Transverse colon (tissue), 4 donors: ENCODE data around the gene ABCA12. TPM values are rescaled to one million over a fixed set of nuclear protein-coding genes. Genes with fewer than 3 reads are reported as not detected.

ENCODE experiments used
- DNase-seq: peaks from one replicate; pipeline ENCODE4 v3.0.0-alpha.2; 2019
- H3K27ac ChIP-seq, 4 donors: fragments of 200-600 bp; sonication (generic); 2 replicates each; pipeline ENCODE4 v1.5.1; 2016 to 2018; ENCODE audit warnings: inconsistent platforms in 4 of 4
- H3K27me3 ChIP-seq: fragments of 200-600 bp; sonication (generic); 2 replicates; pipeline ENCODE4 v1.5.1; 2017; ENCODE audit warnings: inconsistent platforms
- H3K36me3 ChIP-seq, 4 donors: fragments of 200-600 bp; sonication (generic); 2 replicates each; pipeline ENCODE4 v1.5.1; 2017 to 2019; ENCODE audit warnings: inconsistent platforms in 4 of 4
- H3K4me1 ChIP-seq, 4 donors: fragments of 200-600 bp; sonication (generic); 2 replicates each; pipeline ENCODE4 v1.5.1; 2017 to 2020; ENCODE audit warnings: inconsistent platforms in 4 of 4
- H3K4me3 ChIP-seq, 4 donors: fragments of 200-600 bp; sonication (generic); 1 replicate in 1 of 4; 2 replicates in 3 of 4; pipeline versions ENCODE4 v1.5.1 to v1.6.1; 2017 to 2019; ENCODE audit warnings: inconsistent platforms in 4 of 4
- H3K9me3 ChIP-seq, 2 donors: fragments of 200-600 bp; sonication (generic); 2 replicates each; pipeline ENCODE4 v1.5.1; 2017 to 2019; ENCODE audit warnings: inconsistent platforms in 2 of 2
- EP300 ChIP-seq: sonication (generic); formaldehyde crosslinking; IDR thresholded peaks from one replicate; pipeline ENCODE4 v1.6.1; 2017; ENCODE audit warnings: antibody characterized with exemption, low read depth
- POLR2A ChIP-seq: fragments of 450-650 bp; IDR thresholded peaks from one replicate; pipeline ENCODE4 v1.6.1; 2016; ENCODE audit warnings: antibody characterized with exemption, mild to moderate bottlenecking, moderate library complexity
- POLR2AphosphoS5 ChIP-seq, 3 donors: sonication (generic); formaldehyde crosslinking; IDR thresholded peaks; one replicate each; pipeline ENCODE4 v1.6.1; 2016; ENCODE audit warnings: antibody characterized with exemption in 3 of 3
- WGBS, 2 donors: methylation state at CpG; one replicate each; pipeline ENCODE4 v1.1.5; 2018; ENCODE audit warnings: low coverage in 1 of 2; 5-methylcytosine and 5-hydroxymethylcytosine counted together
- in situ Hi-C, 4 donors: fragments of 200-750 bp; cut with MboI; loops; one replicate each; pipeline versions ENCODE4 v1.15.0 to v1.15.1; 2017; ENCODE audit warnings: low sequenced_read_pairs in 3 of 4, low pct_ligation_motif_present in 1 of 4, low pct_unique_long_range_greater_than_20kb in 1 of 4
- intact Hi-C: fragments of 100-400 bp; cut with DNase I; formaldehyde crosslinking; loops from one replicate; pipeline ENCODE4 v1.15.1; 2023; ENCODE audit warnings: low total_unique reads
- total RNA-seq, 4 donors: library from RNA; depleted of rRNA; stranded (reverse); fragments of >200 nt; gene quantifications; one replicate each; pipeline ENCODE4 v1.1.0, GENCODE V29; 2016
- TF ChIP-seq, protein P1 (sequence below), 5 experiments: fragments of 200-600 bp in 3 of 5; fragments of 450-650 bp in 2 of 5; sonication (generic) in 3 of 5; IDR thresholded peaks; 1 replicate in 2 of 5; 2 replicates in 3 of 5; pipeline ENCODE4 v1.5.1; 2016 to 2017; ENCODE audit warnings: antibody characterized with exemption in 5 of 5, inconsistent platforms in 3 of 5, mild to moderate bottlenecking in 2 of 5, moderate library complexity in 1 of 5

The ABCA12 gene
- total RNA-seq, 4 donors from 2014 or later = 0.14 to 0.16 TPM; not detected in 2

DNA sequence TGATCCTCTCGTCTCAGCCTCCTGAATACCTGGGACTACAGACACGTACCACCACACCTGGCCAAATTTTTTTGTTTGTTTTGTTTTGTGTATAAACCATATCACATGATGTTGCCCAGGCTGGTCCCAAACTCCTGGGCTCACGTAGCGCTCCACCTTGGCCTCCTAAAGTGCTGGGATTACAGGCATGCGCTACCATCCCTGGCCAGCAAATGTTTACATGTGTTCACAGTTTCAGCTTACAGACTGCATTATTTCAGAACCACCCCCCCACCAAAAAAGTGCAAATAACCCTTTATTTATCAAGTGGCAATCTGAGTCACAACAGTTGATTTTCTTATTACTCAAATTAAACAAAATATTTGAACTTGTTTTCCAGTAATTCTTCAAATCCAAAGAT is 54.3 kb downstream of the ABCA12 start:
- no peaks in the 10 kb centered on the region for H3K36me3 ChIP-seq
- in situ Hi-C loops (no loop called here), intact Hi-C loops (no loop called here)
- no peak overlapping the region for H3K4me3 ChIP-seq
- no peaks in the 10 kb centered on the region for H3K4me1 ChIP-seq
- TF ChIP-seq POLR2A = no peak
- TF ChIP-seq, protein P1, sequence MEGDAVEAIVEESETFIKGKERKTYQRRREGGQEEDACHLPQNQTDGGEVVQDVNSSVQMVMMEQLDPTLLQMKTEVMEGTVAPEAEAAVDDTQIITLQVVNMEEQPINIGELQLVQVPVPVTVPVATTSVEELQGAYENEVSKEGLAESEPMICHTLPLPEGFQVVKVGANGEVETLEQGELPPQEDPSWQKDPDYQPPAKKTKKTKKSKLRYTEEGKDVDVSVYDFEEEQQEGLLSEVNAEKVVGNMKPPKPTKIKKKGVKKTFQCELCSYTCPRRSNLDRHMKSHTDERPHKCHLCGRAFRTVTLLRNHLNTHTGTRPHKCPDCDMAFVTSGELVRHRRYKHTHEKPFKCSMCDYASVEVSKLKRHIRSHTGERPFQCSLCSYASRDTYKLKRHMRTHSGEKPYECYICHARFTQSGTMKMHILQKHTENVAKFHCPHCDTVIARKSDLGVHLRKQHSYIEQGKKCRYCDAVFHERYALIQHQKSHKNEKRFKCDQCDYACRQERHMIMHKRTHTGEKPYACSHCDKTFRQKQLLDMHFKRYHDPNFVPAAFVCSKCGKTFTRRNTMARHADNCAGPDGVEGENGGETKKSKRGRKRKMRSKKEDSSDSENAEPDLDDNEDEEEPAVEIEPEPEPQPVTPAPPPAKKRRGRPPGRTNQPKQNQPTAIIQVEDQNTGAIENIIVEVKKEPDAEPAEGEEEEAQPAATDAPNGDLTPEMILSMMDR (IDR thresholded peaks at IDR 0.05) = no peak
- TF ChIP-seq POLR2AphosphoS5 (IDR thresholded peaks at IDR 0.05) = no peak
- TF ChIP-seq EP300 = no peak
- WGBS, 2 donors = 75 to 90% methylated on average over 2 to 5 of the region's 5 CpGs
- no peaks in the 10 kb centered on the region for H3K9me3 ChIP-seq
- DNase-seq = no peak
- H3K27me3 ChIP-seq = no peaks in the 10 kb centered on the region
- no peak overlapping the region for H3K27ac ChIP-seq

GRCh38 chr2:215083146-215083545 is 55.3 kb downstream of the ABCA12 start:
- TF ChIP-seq EP300 (no peak), POLR2A (no peak), POLR2AphosphoS5 (IDR thresholded peaks at IDR 0.05) (no peak)
- TF ChIP-seq, protein P1 (IDR thresholded peaks at IDR 0.05) = no peak
- 75 to 81% methylated on average over 4 of the region's 4 CpGs for WGBS, 2 donors
- no peaks in the 10 kb centered on the region for H3K36me3 ChIP-seq
- no peaks in the 10 kb centered on the region for H3K4me1 ChIP-seq
- no peak overlapping the region for H3K4me3 ChIP-seq
- in situ Hi-C loops (no loop called here), intact Hi-C loops (no loop called here)
- no peaks in the 10 kb centered on the region for H3K27me3 ChIP-seq
- H3K9me3 ChIP-seq = no peaks in the 10 kb centered on the region
- no peak for DNase-seq
- no peak overlapping the region for H3K27ac ChIP-seq

GRCh38 chr2:215082446-215082845 is 56.0 kb downstream of the ABCA12 start:
- no peak overlapping the region for H3K4me3 ChIP-seq
- no peak overlapping the region for H3K27ac ChIP-seq
- H3K9me3 ChIP-seq = no peaks in the 10 kb centered on the region
- no peaks in the 10 kb centered on the region for H3K27me3 ChIP-seq
- intact Hi-C loops = no loop called here
- H3K4me1 ChIP-seq = no peaks in the 10 kb centered on the region
- H3K36me3 ChIP-seq = no peaks in the 10 kb centered on the region
- no peak for DNase-seq
- in situ Hi-C loops = no loop called here
- TF ChIP-seq, protein P1 (IDR thresholded peaks at IDR 0.05) = no peak
- TF ChIP-seq EP300 = no peak
- TF ChIP-seq POLR2A = no peak
- no peak for TF ChIP-seq POLR2AphosphoS5 (IDR thresholded peaks at IDR 0.05)

DNA sequence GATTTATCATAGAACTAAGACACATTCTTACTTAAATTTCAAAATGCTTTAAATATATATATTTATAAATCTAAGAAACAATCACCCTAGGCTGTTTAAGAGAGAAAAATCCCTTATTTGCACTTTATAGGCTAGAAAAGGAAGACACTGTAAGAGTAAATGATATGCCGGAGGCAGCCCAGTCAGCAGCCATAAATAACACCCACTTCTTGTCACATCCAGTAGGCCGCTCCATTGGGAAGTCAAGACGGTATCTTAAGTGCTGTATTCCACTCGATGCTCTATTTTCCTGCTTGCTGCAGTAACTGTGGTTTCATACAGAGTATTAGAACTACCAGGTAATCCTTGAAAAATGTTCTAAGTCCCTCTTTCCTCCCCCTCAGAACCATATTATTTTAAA is 57.9 kb downstream of the ABCA12 start:
- WGBS, 2 donors = 65 to 71% methylated on average over 4 of the region's 4 CpGs
- H3K9me3 ChIP-seq = no peaks in the 10 kb centered on the region
- no peak overlapping the region for H3K27ac ChIP-seq
- no peak for DNase-seq
- no peaks in the 10 kb centered on the region for H3K4me1 ChIP-seq
- H3K27me3 ChIP-seq = no peaks in the 10 kb centered on the region
- intact Hi-C loops = no loop called here
- in situ Hi-C loops = no loop called here
- no peaks in the 10 kb centered on the region for H3K36me3 ChIP-seq
- H3K4me3 ChIP-seq = no peak overlapping the region
- TF ChIP-seq EP300 (no peak), POLR2A (no peak)

GRCh38 chr2:215071676-215072075 is 66.8 kb downstream of the ABCA12 start:
- Histone ChIP-seq H3K36me3 (no peaks in the 10 kb centered on the region), H3K9me3 (no peaks in the 10 kb centered on the region), H3K4me3 (no peak overlapping the region), H3K27me3 (no peaks in the 10 kb centered on the region), H3K4me1 (no peaks in the 10 kb centered on the region), H3K27ac (no peak overlapping the region)
- in situ Hi-C loops (no loop called here), intact Hi-C loops (no loop called here)
- no peak for DNase-seq
- 69% methylated on average over 3 of the region's 3 CpGs; no CpG with 5 or more reads in 1 of the 2 donors for WGBS, 2 donors
- no peak for TF ChIP-seq EP300
- TF ChIP-seq POLR2AphosphoS5 (IDR thresholded peaks at IDR 0.05) = no peak
- TF ChIP-seq, protein P1 (IDR thresholded peaks at IDR 0.05) = no peak
- no peak for TF ChIP-seq POLR2A
